GM18858 (cell line): ENCODE results near the gene S100A6.
"Not testable (repeated sequence)": the region's sequence is repeated elsewhere in the genome, so short reads cannot be mapped to it uniquely, and the experiment has no call there.

Experiments used
- ATAC-seq: cut with Tn5 transposase; IDR thresholded peaks from one replicate; pipeline ENCODE4 v1.9.1; 2021; ENCODE audit not compliant: unreplicated experiment

The S100A6 gene

GRCh38 chr1:153531638-153532037 is 4.2 kb downstream of the S100A6 start:
- no peak for ATAC-seq

GRCh38 chr1:153527683-153528040 is 8.1 kb downstream of the S100A6 start:
- no peak for ATAC-seq

GRCh38 chr1:153527023-153527682 is 8.6 kb downstream of the S100A6 start:
- ATAC-seq: no peak

- ATAC-seq: no peak
Measured at GRCh38 chr1:153526132-153526543, 9.7 kb downstream of the S100A6 start.

- ATAC-seq: no peak
Measured at GRCh38 chr1:153525088-153525728, 10.6 kb downstream of the S100A6 start.

GRCh38 chr1:153522353-153523048 is 13.3 kb downstream of the S100A6 start:
- not testable (repeated sequence) for ATAC-seq

GRCh38 chr1:153521808-153522207 is 14.0 kb downstream of the S100A6 start:
- not testable (repeated sequence) for ATAC-seq

- ATAC-seq: no peak
Measured at GRCh38 chr1:153520818-153521476, 14.8 kb downstream of the S100A6 start.

GRCh38 chr1:153520137-153520691 is 15.6 kb downstream of the S100A6 start:
- not testable (repeated sequence) for ATAC-seq

- no peak for ATAC-seq
Measured at GRCh38 chr1:153519242-153519641, 16.5 kb downstream of the S100A6 start.

- ATAC-seq: no peak
Measured at GRCh38 chr1:153515504-153516394, 20.0 kb downstream of the S100A6 start.

GRCh38 chr1:153513666-153514065 is 22.1 kb downstream of the S100A6 start:
- no peak for ATAC-seq

GRCh38 chr1:153513023-153513422 is 22.8 kb downstream of the S100A6 start:
- no peak for ATAC-seq

GRCh38 chr1:153510984-153511410 is 24.8 kb downstream of the S100A6 start:
- no peak for ATAC-seq

- no peak for ATAC-seq
Measured at GRCh38 chr1:153509729-153510354, 25.9 kb downstream of the S100A6 start.

GRCh38 chr1:153509036-153509435 is 26.8 kb downstream of the S100A6 start:
- no peak for ATAC-seq

- ATAC-seq: no peak
Measured at GRCh38 chr1:153507926-153508583, 27.7 kb downstream of the S100A6 start.

GRCh38 chr1:153506831-153507413 is 28.9 kb downstream of the S100A6 start:
- no peak for ATAC-seq

GRCh38 chr1:153506386-153506785 is 29.4 kb downstream of the S100A6 start:
- ATAC-seq: no peak
